Smooth muscle cell (in vitro differentiated cells): ENCODE measurements around the gene XYLT1. TPM values are rescaled to one million over a fixed set of nuclear protein-coding genes. Genes with fewer than 3 reads are reported as not detected.

ENCODE experiments used
- DNase-seq: peaks from one replicate; lab custom pipeline; 2025; ENCODE audit not compliant: unreplicated experiment; lab: John Stamatoyannopoulos, UW
- H2AFZ ChIP-seq: fragments of 200-600 bp; sonication (generic); 2 replicates; pipeline ENCODE4 v1.6.0; 2016; ENCODE audit warnings: antibody characterized with exemption, low read depth, mild to moderate bottlenecking
- H3F3A ChIP-seq: fragments of 200-600 bp; sonication (generic); 2 replicates; pipeline ENCODE4 v1.6.0; 2017; ENCODE audit warnings: antibody characterized with exemption, low read depth
- H3K27ac ChIP-seq: fragments of 200-600 bp; sonication (generic); 2 replicates; pipeline ENCODE4 v1.5.1; 2016; ENCODE audit warnings: low read depth, mild to moderate bottlenecking
- H3K27me3 ChIP-seq: fragments of 200-600 bp; sonication (generic); 2 replicates; pipeline ENCODE4 v1.6.1; 2016; ENCODE audit warnings: low read depth, mild to moderate bottlenecking
- H3K36me3 ChIP-seq: fragments of 200-600 bp; sonication (generic); 2 replicates; pipeline ENCODE4 v1.5.1; 2016; ENCODE audit warnings: low read depth
- H3K4me1 ChIP-seq: fragments of 200-600 bp; sonication (generic); 2 replicates; pipeline ENCODE4 v1.5.1; 2016; ENCODE audit warnings: low read depth
- H3K4me2 ChIP-seq: fragments of 200-600 bp; sonication (generic); 2 replicates; pipeline ENCODE4 v1.6.0; 2016; ENCODE audit warnings: mild to moderate bottlenecking
- H3K4me3 ChIP-seq: fragments of 200-600 bp; sonication (generic); 2 replicates; pipeline ENCODE4 v1.5.1; 2016; ENCODE audit warnings: mild to moderate bottlenecking
- H3K79me2 ChIP-seq: fragments of 200-600 bp; sonication (generic); 2 replicates; pipeline ENCODE4 v1.6.0; 2016; ENCODE audit warnings: low read depth, mild to moderate bottlenecking
- H3K9ac ChIP-seq: fragments of 200-600 bp; sonication (generic); 2 replicates; pipeline ENCODE4 v1.6.0; 2016; ENCODE audit warnings: low read depth
- H3K9me3 ChIP-seq: fragments of 200-600 bp; sonication (generic); replicated peaks from 2 replicates; pipeline ENCODE4 v1.5.1; 2016; ENCODE audit warnings: low read depth
- H4K20me1 ChIP-seq: fragments of 200-600 bp; sonication (generic); 2 replicates; pipeline ENCODE4 v1.6.0; 2016; ENCODE audit warnings: low read depth
- WGBS: methylation state at CpG from one replicate; pipeline ENCODE4 v1.1.7; 2016; ENCODE audit warnings: low lambda C conversion rate; 5-methylcytosine and 5-hydroxymethylcytosine counted together
- polyA plus RNA-seq: library from polyadenylated mRNA; unstranded; fragments of >200 nt; fragmentation: Nextera tagmentation; extraction: Ambion mirVana; gene quantifications from 2 replicates; pipeline ENCODE4 v1.2.1, GENCODE V29; 2016
- total RNA-seq: library from RNA; depleted of rRNA; stranded (reverse); fragments of >200 nt; gene quantifications from 2 replicates; pipeline ENCODE4 v1.2.3, GENCODE V29; 2014
- TF ChIP-seq, protein P1 (sequence below): fragments of 200-600 bp; sonication (generic); IDR thresholded peaks from 2 replicates; pipeline ENCODE4 v1.5.1; 2017; ENCODE audit warnings: borderline replicate concordance, mild to moderate bottlenecking, antibody characterized with exemption; ENCODE audit not compliant: insufficient read depth, poor library complexity, severe bottlenecking

The XYLT1 gene
- total and polyA plus RNA-seq, 2 experiments from 2014 or later = 9.5 to 19.9 TPM

GRCh38 chr16:17518441-17518840 lies 47.7 kb upstream of the XYLT1 start:
- H3K9ac ChIP-seq = peak overlapping the region; percentile 6
- H3K9me3 ChIP-seq = no peaks in the 10 kb centered on the region
- no peaks in the 10 kb centered on the region for H4K20me1 ChIP-seq
- peaks cover 2% of the 10 kb centered on the region for H3K4me1 ChIP-seq
- H3K79me2 ChIP-seq = no peaks in the 10 kb centered on the region
- 29% methylated on average over 3 of the region's 3 CpGs for WGBS
- TF ChIP-seq, protein P1, sequence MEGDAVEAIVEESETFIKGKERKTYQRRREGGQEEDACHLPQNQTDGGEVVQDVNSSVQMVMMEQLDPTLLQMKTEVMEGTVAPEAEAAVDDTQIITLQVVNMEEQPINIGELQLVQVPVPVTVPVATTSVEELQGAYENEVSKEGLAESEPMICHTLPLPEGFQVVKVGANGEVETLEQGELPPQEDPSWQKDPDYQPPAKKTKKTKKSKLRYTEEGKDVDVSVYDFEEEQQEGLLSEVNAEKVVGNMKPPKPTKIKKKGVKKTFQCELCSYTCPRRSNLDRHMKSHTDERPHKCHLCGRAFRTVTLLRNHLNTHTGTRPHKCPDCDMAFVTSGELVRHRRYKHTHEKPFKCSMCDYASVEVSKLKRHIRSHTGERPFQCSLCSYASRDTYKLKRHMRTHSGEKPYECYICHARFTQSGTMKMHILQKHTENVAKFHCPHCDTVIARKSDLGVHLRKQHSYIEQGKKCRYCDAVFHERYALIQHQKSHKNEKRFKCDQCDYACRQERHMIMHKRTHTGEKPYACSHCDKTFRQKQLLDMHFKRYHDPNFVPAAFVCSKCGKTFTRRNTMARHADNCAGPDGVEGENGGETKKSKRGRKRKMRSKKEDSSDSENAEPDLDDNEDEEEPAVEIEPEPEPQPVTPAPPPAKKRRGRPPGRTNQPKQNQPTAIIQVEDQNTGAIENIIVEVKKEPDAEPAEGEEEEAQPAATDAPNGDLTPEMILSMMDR = no peak
- H3F3A ChIP-seq = no peaks in the 10 kb centered on the region
- no peak overlapping the region for H3K4me3 ChIP-seq
- H3K27ac ChIP-seq = peak overlapping the region; percentile 94
- peak overlapping the region; percentile 54 for H3K4me2 ChIP-seq
- DNase-seq = no peak
- no peaks in the 10 kb centered on the region for H3K36me3 ChIP-seq
- no peaks in the 10 kb centered on the region for H3K27me3 ChIP-seq
- no peak overlapping the region for H2AFZ ChIP-seq

- Histone ChIP-seq H3K4me3 (no peak overlapping the region), H3F3A (no peaks in the 10 kb centered on the region), H3K36me3 (no peaks in the 10 kb centered on the region), H3K27ac (peak overlapping the region; percentile 93), H3K4me1 (peaks cover 2% of the 10 kb centered on the region), H3K4me2 (peak overlapping the region; percentile 44), H2AFZ (no peak overlapping the region), H3K9ac (peak overlapping the region; percentile 44), H3K9me3 (no peaks in the 10 kb centered on the region), H3K79me2 (no peaks in the 10 kb centered on the region), H3K27me3 (no peaks in the 10 kb centered on the region), H4K20me1 (no peaks in the 10 kb centered on the region)
- TF ChIP-seq, protein P1 = no peak
- 66% methylated on average over 10 of the region's 10 CpGs for WGBS
- DNase-seq = no peak
Observed at GRCh38 chr16:17515421-17516210, 44.9 kb upstream of the XYLT1 start.

DNA sequence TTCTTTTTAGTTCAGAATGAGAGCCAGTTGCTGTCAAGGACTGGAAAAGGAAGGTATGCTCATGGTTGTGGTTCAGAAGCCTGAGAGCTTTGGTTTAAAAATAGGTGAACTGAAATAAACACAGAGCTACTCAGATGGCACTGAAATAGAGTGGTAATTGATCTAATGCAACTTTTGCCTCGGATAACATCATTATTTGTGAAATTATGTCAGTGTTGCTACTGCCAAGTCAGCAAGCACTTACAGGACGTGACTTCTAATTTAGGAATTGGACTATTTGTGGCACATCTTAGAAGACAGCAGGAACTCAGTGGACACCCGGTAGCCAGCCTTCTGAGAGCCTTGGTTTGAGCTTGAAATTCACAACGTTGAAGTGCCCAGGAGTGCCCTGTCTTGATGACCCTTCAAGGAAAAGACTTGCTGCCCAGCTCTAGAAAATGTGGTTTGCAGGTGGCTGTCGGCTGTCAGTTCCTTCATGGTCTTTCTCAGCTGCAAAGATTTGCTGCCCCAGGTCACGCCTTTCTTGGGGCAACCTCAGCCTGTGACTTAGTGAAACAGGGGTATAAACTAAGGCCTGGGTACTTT lies 42.0 kb upstream of the XYLT1 start:
- H3K27me3 ChIP-seq = no peaks in the 10 kb centered on the region
- H3K4me2 ChIP-seq = no peak overlapping the region
- no peak overlapping the region for H3K4me3 ChIP-seq
- no peaks in the 10 kb centered on the region for H4K20me1 ChIP-seq
- no peaks in the 10 kb centered on the region for H3F3A ChIP-seq
- no peak for DNase-seq
- WGBS = 79% methylated on average over 6 of the region's 6 CpGs
- H3K79me2 ChIP-seq = no peaks in the 10 kb centered on the region
- no peak overlapping the region for H2AFZ ChIP-seq
- H3K36me3 ChIP-seq = no peaks in the 10 kb centered on the region
- peaks cover 2% of the 10 kb centered on the region for H3K4me1 ChIP-seq
- no peak overlapping the region for H3K27ac ChIP-seq
- H3K9ac ChIP-seq = no peak overlapping the region
- TF ChIP-seq, protein P1 = no peak
- no peaks in the 10 kb centered on the region for H3K9me3 ChIP-seq
